WTC11 (cell line): ENCODE data around the gene TRIM29. TPM values are rescaled to one million over a fixed set of nuclear protein-coding genes. Genes with fewer than 3 reads are reported as not detected.

ENCODE experiments used
- ATAC-seq: fragments of 200-7000 bp; cut with Tn5 transposase; 2 replicates; pipeline ENCODE4 v1.10.0; 2021; ENCODE audit warnings: mild to moderate bottlenecking, moderate library complexity
- CTCF ChIA-PET: fragments of 300-600 bp; sonication (Branson Sonifier 250); formaldehyde crosslinking; loops from one replicate; lab custom pipeline; 2021; ENCODE audit warnings: antibody characterized with exemption; lab: Charles Lee
- POLR2A ChIA-PET: fragments of 350-600 bp; sonication (Branson Sonifier 250); formaldehyde crosslinking; loops from one replicate; lab custom pipeline; 2021; ENCODE audit warnings: antibody characterized with exemption; lab: Charles Lee
- DNase-seq: peaks from one replicate; pipeline ENCODE4 v3.0.0; 2021; ENCODE audit warnings: low spot score
- H3K27ac Mint-ChIP-seq: 2 replicates; pipeline ENCODE4 v1.8.0; 2021; ENCODE audit warnings: mixed read lengths
- H3K27me3 Mint-ChIP-seq: 2 replicates; pipeline ENCODE4 v1.8.0; 2021; ENCODE audit warnings: low read depth, mild to moderate bottlenecking, moderate library complexity, mixed read lengths
- H3K36me3 Mint-ChIP-seq: 2 replicates; pipeline ENCODE4 v1.8.0; 2021; ENCODE audit warnings: mixed read lengths
- H3K4me1 Mint-ChIP-seq: 2 replicates; pipeline ENCODE4 v1.8.0; 2022; ENCODE audit warnings: mixed read lengths
- H3K4me3 Mint-ChIP-seq: 2 replicates; pipeline ENCODE4 v1.8.0; 2021; ENCODE audit warnings: mild to moderate bottlenecking, moderate library complexity, mixed read lengths
- H3K9me3 Mint-ChIP-seq: 2 replicates; pipeline ENCODE4 v1.8.0; 2021; ENCODE audit warnings: mixed read lengths
- EMX1 ChIP-seq: fragments of 250-450 bp; sonication (Bioruptor Pico); IDR thresholded peaks from 2 replicates; pipeline ENCODE4 v1.8.0; 2021; ENCODE audit warnings: mild to moderate bottlenecking
- ETV6 ChIP-seq: sonication (generic); formaldehyde crosslinking; IDR thresholded peaks from 2 replicates; pipeline ENCODE4 v1.8.1; 2022; ENCODE audit warnings: mild to moderate bottlenecking, missing genetic modification reagents
- NFATC4 ChIP-seq: fragments of 250-450 bp; sonication (Bioruptor Pico); IDR thresholded peaks from 2 replicates; pipeline ENCODE4 v1.9.0; 2021; ENCODE audit warnings: mild to moderate bottlenecking
- NFE2L1 ChIP-seq: sonication (generic); formaldehyde crosslinking; IDR thresholded peaks from 2 replicates; pipeline ENCODE4 v1.8.1; 2023; ENCODE audit warnings: missing genetic modification reagents
- NR1H2 ChIP-seq: sonication (generic); formaldehyde crosslinking; IDR thresholded peaks from 2 replicates; pipeline ENCODE4 v1.9.0; 2021; ENCODE audit warnings: mild to moderate bottlenecking, moderate library complexity, missing genetic modification reagents
- NR2C2 ChIP-seq: sonication (generic); formaldehyde crosslinking; IDR thresholded peaks from 2 replicates; pipeline ENCODE4 v1.8.0; 2022; ENCODE audit warnings: mild to moderate bottlenecking, missing genetic modification reagents
- PRRX2 ChIP-seq: fragments of 250-450 bp; sonication (Bioruptor Pico); IDR thresholded peaks from 2 replicates; pipeline ENCODE4 v1.8.0; 2021; ENCODE audit warnings: mild to moderate bottlenecking
- SOX15 ChIP-seq: fragments of 250-450 bp; sonication (Bioruptor Pico); IDR thresholded peaks from 2 replicates; pipeline ENCODE4 v1.9.0; 2021; ENCODE audit warnings: mild to moderate bottlenecking
- SP1 ChIP-seq: sonication (generic); formaldehyde crosslinking; conservative IDR thresholded peaks from 2 replicates; pipeline ENCODE4 v1.8.1; 2022; ENCODE audit warnings: missing genetic modification reagents
- TEAD4 ChIP-seq: sonication (generic); formaldehyde crosslinking; IDR thresholded peaks from 2 replicates; pipeline ENCODE4 v1.8.0; 2022; ENCODE audit warnings: mild to moderate bottlenecking, missing genetic modification reagents
- TP53 ChIP-seq: sonication (generic); formaldehyde crosslinking; IDR thresholded peaks from 2 replicates; pipeline ENCODE4 v1.8.1; 2023; ENCODE audit warnings: mild to moderate bottlenecking, missing genetic modification reagents
- ZNF121 ChIP-seq: sonication (generic); formaldehyde crosslinking; IDR thresholded peaks from 2 replicates; pipeline ENCODE4 v1.8.0; 2023; ENCODE audit warnings: missing genetic modification reagents
- ZNF232 ChIP-seq: sonication (generic); formaldehyde crosslinking; IDR thresholded peaks from 2 replicates; pipeline ENCODE4 v1.8.0; 2022; ENCODE audit warnings: mild to moderate bottlenecking, missing genetic modification reagents
- ZNF671 ChIP-seq: fragments of 250-450 bp; sonication (Bioruptor Pico); IDR thresholded peaks from 2 replicates; pipeline ENCODE4 v1.8.0; 2021; ENCODE audit warnings: mild to moderate bottlenecking
- total RNA-seq: library from RNA; stranded (reverse); gene quantifications from 3 replicates; pipeline ENCODE4 v1.2.3, GENCODE V29; 2021
- TF ChIP-seq, protein P1 (sequence below): sonication (generic); formaldehyde crosslinking; IDR thresholded peaks from 2 replicates; pipeline ENCODE4 v1.8.1; 2022; ENCODE audit warnings: missing genetic modification reagents, borderline replicate concordance
- TF ChIP-seq, protein P2 (sequence below): sonication (generic); formaldehyde crosslinking; conservative IDR thresholded peaks from 2 replicates; pipeline ENCODE4 v1.8.1; 2023; ENCODE audit warnings: mild to moderate bottlenecking, low read depth, missing genetic modification reagents, moderate library complexity
- TF ChIP-seq, protein P3 (sequence below): fragments of 250-450 bp; sonication (Bioruptor Pico); IDR thresholded peaks from 2 replicates; pipeline ENCODE4 v2.1.2; 2022; ENCODE audit warnings: mild to moderate bottlenecking, moderate library complexity
- TF ChIP-seq, protein P4 (sequence below): sonication (generic); formaldehyde crosslinking; IDR thresholded peaks from 2 replicates; pipeline ENCODE4 v1.8.0; 2022; ENCODE audit warnings: mild to moderate bottlenecking, missing genetic modification reagents
- TF ChIP-seq, protein P5 (sequence below): fragments of 200-600 bp; IDR thresholded peaks from 2 replicates; pipeline ENCODE4 v1.8.0; 2022; ENCODE audit warnings: antibody characterized with exemption
- TF ChIP-seq, protein P6 (sequence below): sonication (generic); formaldehyde crosslinking; IDR thresholded peaks from 2 replicates; pipeline ENCODE4 v1.8.0; 2022; ENCODE audit warnings: mild to moderate bottlenecking, missing genetic modification reagents

TRIM29 gene
- total RNA-seq, 1 experiment from 2014 or later, result 0.11 TPM

DNA sequence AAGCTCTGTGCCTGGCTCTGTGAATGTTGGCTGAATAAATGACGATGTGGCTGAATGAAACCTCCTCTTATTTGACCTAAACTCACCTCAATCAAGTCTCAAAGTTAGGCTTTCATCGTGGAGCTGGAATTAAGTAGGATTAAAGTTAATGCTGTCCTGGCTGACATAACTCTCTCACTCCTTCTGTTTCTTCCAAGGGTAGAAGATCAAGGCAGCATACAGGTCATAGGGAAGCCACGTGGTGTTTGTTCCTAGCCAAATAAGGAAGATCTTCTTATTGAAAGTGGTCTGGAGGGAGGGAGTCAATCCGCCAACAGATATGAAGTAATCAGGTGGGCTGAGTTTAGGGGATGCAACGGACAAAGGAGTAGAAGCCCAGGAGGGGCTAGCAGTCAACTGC is 59.5 kb downstream of the TRIM29 start:
- ChIA-PET CTCF (interaction anchor here (1.4 to 4.3 kb wide), 7 partner anchors 9 to 66 kb away, joined by 3 to 65 read pairs (median 27); no protein-coding TSS in a partner anchor), POLR2A (no interaction called here)
- Mint-ChIP-seq H3K27ac (no peak overlapping the region), H3K9me3 (peaks cover 27% of the 10 kb centered on the region), H3K27me3 (peaks cover 34% of the 10 kb centered on the region), H3K4me1 (peaks cover 7% of the 10 kb centered on the region), H3K36me3 (peaks cover 23% of the 10 kb centered on the region), H3K4me3 (no peak overlapping the region)
- DNase-seq, result no peak
- TF ChIP-seq, protein P1, sequence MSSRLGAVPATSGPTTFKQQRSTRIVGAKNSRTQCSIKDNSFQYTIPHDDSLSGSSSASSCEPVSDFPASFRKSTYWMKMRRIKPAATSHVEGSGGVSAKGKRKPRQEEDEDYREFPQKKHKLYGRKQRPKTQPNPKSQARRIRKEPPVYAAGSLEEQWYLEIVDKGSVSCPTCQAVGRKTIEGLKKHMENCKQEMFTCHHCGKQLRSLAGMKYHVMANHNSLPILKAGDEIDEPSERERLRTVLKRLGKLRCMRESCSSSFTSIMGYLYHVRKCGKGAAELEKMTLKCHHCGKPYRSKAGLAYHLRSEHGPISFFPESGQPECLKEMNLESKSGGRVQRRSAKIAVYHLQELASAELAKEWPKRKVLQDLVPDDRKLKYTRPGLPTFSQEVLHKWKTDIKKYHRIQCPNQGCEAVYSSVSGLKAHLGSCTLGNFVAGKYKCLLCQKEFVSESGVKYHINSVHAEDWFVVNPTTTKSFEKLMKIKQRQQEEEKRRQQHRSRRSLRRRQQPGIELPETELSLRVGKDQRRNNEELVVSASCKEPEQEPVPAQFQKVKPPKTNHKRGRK (CRISPR knock-in tag), result no peak
- TF ChIP-seq, protein P2, sequence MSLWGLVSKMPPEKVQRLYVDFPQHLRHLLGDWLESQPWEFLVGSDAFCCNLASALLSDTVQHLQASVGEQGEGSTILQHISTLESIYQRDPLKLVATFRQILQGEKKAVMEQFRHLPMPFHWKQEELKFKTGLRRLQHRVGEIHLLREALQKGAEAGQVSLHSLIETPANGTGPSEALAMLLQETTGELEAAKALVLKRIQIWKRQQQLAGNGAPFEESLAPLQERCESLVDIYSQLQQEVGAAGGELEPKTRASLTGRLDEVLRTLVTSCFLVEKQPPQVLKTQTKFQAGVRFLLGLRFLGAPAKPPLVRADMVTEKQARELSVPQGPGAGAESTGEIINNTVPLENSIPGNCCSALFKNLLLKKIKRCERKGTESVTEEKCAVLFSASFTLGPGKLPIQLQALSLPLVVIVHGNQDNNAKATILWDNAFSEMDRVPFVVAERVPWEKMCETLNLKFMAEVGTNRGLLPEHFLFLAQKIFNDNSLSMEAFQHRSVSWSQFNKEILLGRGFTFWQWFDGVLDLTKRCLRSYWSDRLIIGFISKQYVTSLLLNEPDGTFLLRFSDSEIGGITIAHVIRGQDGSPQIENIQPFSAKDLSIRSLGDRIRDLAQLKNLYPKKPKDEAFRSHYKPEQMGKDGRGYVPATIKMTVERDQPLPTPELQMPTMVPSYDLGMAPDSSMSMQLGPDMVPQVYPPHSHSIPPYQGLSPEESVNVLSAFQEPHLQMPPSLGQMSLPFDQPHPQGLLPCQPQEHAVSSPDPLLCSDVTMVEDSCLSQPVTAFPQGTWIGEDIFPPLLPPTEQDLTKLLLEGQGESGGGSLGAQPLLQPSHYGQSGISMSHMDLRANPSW (CRISPR knock-in tag), result no peak
- no peak for TF ChIP-seq NFE2L1 (CRISPR knock-in tag)
- TF ChIP-seq ETV6 (CRISPR knock-in tag), result no peak
- TF ChIP-seq, protein P3, sequence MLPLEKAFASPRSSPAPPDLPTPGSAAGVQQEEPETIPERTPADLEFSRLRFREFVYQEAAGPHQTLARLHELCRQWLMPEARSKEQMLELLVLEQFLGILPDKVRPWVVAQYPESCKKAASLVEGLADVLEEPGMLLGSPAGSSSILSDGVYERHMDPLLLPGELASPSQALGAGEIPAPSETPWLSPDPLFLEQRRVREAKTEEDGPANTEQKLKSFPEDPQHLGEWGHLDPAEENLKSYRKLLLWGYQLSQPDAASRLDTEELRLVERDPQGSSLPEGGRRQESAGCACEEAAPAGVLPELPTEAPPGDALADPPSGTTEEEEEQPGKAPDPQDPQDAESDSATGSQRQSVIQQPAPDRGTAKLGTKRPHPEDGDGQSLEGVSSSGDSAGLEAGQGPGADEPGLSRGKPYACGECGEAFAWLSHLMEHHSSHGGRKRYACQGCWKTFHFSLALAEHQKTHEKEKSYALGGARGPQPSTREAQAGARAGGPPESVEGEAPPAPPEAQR (CRISPR knock-in tag), result no peak
- TF ChIP-seq TP53 (CRISPR knock-in tag), result no peak
- TF ChIP-seq PRRX2 (CRISPR knock-in tag), result no peak
- TF ChIP-seq, protein P4, sequence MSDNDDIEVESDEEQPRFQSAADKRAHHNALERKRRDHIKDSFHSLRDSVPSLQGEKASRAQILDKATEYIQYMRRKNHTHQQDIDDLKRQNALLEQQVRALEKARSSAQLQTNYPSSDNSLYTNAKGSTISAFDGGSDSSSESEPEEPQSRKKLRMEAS (CRISPR knock-in tag), result no peak
- no peak for TF ChIP-seq EMX1 (CRISPR knock-in tag)
- TF ChIP-seq, protein P5, sequence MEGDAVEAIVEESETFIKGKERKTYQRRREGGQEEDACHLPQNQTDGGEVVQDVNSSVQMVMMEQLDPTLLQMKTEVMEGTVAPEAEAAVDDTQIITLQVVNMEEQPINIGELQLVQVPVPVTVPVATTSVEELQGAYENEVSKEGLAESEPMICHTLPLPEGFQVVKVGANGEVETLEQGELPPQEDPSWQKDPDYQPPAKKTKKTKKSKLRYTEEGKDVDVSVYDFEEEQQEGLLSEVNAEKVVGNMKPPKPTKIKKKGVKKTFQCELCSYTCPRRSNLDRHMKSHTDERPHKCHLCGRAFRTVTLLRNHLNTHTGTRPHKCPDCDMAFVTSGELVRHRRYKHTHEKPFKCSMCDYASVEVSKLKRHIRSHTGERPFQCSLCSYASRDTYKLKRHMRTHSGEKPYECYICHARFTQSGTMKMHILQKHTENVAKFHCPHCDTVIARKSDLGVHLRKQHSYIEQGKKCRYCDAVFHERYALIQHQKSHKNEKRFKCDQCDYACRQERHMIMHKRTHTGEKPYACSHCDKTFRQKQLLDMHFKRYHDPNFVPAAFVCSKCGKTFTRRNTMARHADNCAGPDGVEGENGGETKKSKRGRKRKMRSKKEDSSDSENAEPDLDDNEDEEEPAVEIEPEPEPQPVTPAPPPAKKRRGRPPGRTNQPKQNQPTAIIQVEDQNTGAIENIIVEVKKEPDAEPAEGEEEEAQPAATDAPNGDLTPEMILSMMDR, result no peak
- no peak for TF ChIP-seq ZNF671
- TF ChIP-seq, protein P6, sequence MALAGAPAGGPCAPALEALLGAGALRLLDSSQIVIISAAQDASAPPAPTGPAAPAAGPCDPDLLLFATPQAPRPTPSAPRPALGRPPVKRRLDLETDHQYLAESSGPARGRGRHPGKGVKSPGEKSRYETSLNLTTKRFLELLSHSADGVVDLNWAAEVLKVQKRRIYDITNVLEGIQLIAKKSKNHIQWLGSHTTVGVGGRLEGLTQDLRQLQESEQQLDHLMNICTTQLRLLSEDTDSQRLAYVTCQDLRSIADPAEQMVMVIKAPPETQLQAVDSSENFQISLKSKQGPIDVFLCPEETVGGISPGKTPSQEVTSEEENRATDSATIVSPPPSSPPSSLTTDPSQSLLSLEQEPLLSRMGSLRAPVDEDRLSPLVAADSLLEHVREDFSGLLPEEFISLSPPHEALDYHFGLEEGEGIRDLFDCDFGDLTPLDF (CRISPR knock-in tag), result no peak
- no peak for TF ChIP-seq NR1H2 (CRISPR knock-in tag)
- TF ChIP-seq ZNF121, result no peak
- no peak for TF ChIP-seq NFATC4 (CRISPR knock-in tag)
- TF ChIP-seq NR2C2 (CRISPR knock-in tag), result no peak
- no peak for TF ChIP-seq SOX15
- no peak for TF ChIP-seq SP1 (CRISPR knock-in tag)
- TF ChIP-seq TEAD4 (CRISPR knock-in tag), result no peak
- ATAC-seq, result no peak

DNA sequence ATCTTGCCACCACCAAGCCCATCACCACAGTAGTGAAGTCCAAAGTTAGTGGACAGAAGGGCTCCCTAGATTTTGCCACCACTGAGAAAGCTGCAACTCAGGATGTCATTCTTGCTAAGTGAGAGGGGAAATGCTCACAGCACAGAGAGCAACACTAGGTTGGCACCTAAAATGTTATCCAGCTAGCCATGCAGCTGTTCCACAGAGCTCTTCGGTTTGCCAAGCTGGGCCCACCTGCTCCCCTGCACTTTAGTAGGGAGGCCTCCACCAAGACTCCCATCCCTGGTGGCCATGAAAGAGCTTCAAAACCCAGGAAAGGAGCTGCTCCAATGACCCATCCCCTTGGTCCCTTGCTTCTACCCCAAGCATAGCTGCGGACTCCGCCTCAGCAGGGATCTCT is 63.8 kb downstream of the TRIM29 start:
- H3K27ac Mint-ChIP-seq, result no peak overlapping the region
- H3K4me1 Mint-ChIP-seq, result peaks cover 9% of the 10 kb centered on the region; the same call in 1 of the 2 replicates
- peaks cover 4% of the 10 kb centered on the region for H3K9me3 Mint-ChIP-seq
- H3K27me3 Mint-ChIP-seq, result peaks cover 7% of the 10 kb centered on the region; the same call in 1 of the 2 replicates
- no peak overlapping the region for H3K4me3 Mint-ChIP-seq
- CTCF ChIA-PET, result no interaction called here
- TF ChIP-seq ZNF232 (CRISPR knock-in tag), result no peak
- POLR2A ChIA-PET, result no interaction called here
- no peaks in the 10 kb centered on the region for H3K36me3 Mint-ChIP-seq
- DNase-seq (no peak), ATAC-seq (no peak)
